ENCODE measurements around the gene WDR54. TPM values are rescaled to one million over a fixed set of nuclear protein-coding genes. Genes with fewer than 3 reads are reported as not detected.
"Not testable (repeated sequence)": the region's sequence is repeated elsewhere in the genome, so short reads cannot be mapped to it uniquely, and the experiment has no call there.

Gene WDR54
- polyA plus RNA-seq, 1 donor (not counting 4 experiments of a cell fraction or from before 2014, with no cell fraction given), result 35.2 TPM

DNA sequence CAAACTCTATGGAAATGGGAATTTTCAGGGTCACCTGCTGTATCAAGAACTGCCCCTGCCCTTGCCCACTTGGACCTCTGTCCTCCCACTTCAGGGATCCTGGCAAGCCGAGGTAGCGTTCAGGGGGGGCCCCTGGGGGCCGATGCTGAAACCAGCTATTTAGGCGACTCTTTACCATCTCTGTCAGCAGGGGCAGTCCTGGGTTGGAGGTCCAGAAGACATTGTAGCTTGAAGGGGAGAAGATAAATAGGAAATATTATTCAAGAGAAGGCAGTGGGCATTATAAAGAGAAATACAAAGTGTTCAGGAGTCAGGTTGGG, 41.2 kb downstream of the WDR54 start:
- Histone ChIP-seq H3K4me3 (ENCODE audit: control insufficient read depth in 2 of 3, extremely low read depth in 1 of 3, insufficient read depth in 2 of 3, low read depth in 1 of 3, low read length in 3 of 3) (no peak overlapping the region), H3K4me1 (ENCODE audit: control insufficient read depth, extremely low read depth, insufficient read depth, low read length) (no peaks in the 10 kb centered on the region), H3K9ac (ENCODE audit: control insufficient read depth, extremely low read depth, insufficient read depth, low read length) (no peak overlapping the region), H3K36me3 (ENCODE audit: control insufficient read depth in 2 of 2, extremely low read depth in 1 of 2, insufficient read depth in 2 of 2, low read length in 2 of 2) (peaks cover 12 to 25% of the 10 kb centered on the region in 2 experiments), H3K4me2 (ENCODE audit: control insufficient read depth, extremely low read depth, insufficient read depth, low read depth, low read length) (no peak overlapping the region), H3K27ac (ENCODE audit: control insufficient read depth, insufficient read depth, low read length) (no peak overlapping the region), H2AFZ (ENCODE audit: control insufficient read depth, low read length) (no peak overlapping the region), H4K20me1 (ENCODE audit: control insufficient read depth, extremely low read depth, insufficient read depth, low read length) (no peaks in the 10 kb centered on the region), H3K9me3 (ENCODE audit: control insufficient read depth, low read depth, low read length) (no peaks in the 10 kb centered on the region), H3K9me1 (ENCODE audit: control insufficient read depth, extremely low read depth, insufficient read depth, low read length) (no peaks in the 10 kb centered on the region), H3K79me2 (ENCODE audit: control insufficient read depth, insufficient read depth, low read length) (peaks cover 26% of the 10 kb centered on the region), H3K27me3 (ENCODE audit: control insufficient read depth, extremely low read depth, insufficient read depth, low read length) (no peaks in the 10 kb centered on the region)
- TF ChIP-seq EZH2 (IDR thresholded peaks at IDR 0.05; ENCODE audit: low read length), result no peak
- TF ChIP-seq, protein P1, sequence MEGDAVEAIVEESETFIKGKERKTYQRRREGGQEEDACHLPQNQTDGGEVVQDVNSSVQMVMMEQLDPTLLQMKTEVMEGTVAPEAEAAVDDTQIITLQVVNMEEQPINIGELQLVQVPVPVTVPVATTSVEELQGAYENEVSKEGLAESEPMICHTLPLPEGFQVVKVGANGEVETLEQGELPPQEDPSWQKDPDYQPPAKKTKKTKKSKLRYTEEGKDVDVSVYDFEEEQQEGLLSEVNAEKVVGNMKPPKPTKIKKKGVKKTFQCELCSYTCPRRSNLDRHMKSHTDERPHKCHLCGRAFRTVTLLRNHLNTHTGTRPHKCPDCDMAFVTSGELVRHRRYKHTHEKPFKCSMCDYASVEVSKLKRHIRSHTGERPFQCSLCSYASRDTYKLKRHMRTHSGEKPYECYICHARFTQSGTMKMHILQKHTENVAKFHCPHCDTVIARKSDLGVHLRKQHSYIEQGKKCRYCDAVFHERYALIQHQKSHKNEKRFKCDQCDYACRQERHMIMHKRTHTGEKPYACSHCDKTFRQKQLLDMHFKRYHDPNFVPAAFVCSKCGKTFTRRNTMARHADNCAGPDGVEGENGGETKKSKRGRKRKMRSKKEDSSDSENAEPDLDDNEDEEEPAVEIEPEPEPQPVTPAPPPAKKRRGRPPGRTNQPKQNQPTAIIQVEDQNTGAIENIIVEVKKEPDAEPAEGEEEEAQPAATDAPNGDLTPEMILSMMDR (optimal IDR thresholded peaks at IDR 0.05 in 1 of 3, IDR thresholded peaks at IDR 0.05 in 1 of 3, conservative IDR thresholded peaks at IDR 0.05 in 1 of 3; ENCODE audit: extremely low read depth in 1 of 3, insufficient read depth in 2 of 3, low read length in 3 of 3), result no peak
- dilution Hi-C loops (cut with MboI; ENCODE audit: extremely low pct_ligation_motif_present, low sequenced_read_pairs), result no loop called here
- DNase-seq (ENCODE audit: low read depth, low spot score), result no peak
- no peak for FAIRE-seq

DNA sequence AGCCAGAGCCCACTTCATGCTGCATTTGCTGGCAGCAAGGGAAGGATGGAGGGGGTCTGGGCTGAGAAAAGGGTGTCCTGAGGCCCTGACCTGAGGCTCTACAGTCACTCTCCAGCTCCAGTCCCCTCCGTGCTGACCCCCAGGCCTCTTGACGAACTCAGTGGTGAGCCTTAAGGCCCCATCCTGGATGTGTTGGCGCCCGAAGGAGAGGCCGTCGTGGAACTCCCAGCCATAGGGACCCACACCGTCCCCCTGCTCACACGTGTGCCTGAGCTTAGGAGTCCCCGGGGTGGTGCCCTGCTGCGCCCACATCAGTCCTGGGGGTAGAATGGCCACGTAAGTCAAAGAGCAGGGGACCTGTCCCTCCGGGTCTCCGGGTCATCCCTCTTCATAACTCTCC, 42.9 kb downstream of the WDR54 start:
- Histone ChIP-seq H3K27me3 (ENCODE audit: control insufficient read depth, extremely low read depth, insufficient read depth, low read length) (no peaks in the 10 kb centered on the region), H3K79me2 (ENCODE audit: control insufficient read depth, insufficient read depth, low read length) (peaks cover 24% of the 10 kb centered on the region), H3K9ac (ENCODE audit: control insufficient read depth, extremely low read depth, insufficient read depth, low read length) (peak overlapping the region; percentile 89), H3K9me3 (ENCODE audit: control insufficient read depth, low read depth, low read length) (no peaks in the 10 kb centered on the region), H3K4me3 (ENCODE audit: control insufficient read depth in 2 of 3, extremely low read depth in 1 of 3, insufficient read depth in 2 of 3, low read depth in 1 of 3, low read length in 3 of 3) (peak overlapping the region; percentile 89 to 96 (median 91)), H4K20me1 (ENCODE audit: control insufficient read depth, extremely low read depth, insufficient read depth, low read length) (no peaks in the 10 kb centered on the region), H3K4me2 (ENCODE audit: control insufficient read depth, extremely low read depth, insufficient read depth, low read depth, low read length) (peak overlapping the region; percentile 95), H3K4me1 (ENCODE audit: control insufficient read depth, extremely low read depth, insufficient read depth, low read length) (no peaks in the 10 kb centered on the region), H2AFZ (ENCODE audit: control insufficient read depth, low read length) (peak overlapping the region; percentile 12), H3K36me3 (ENCODE audit: control insufficient read depth in 2 of 2, extremely low read depth in 1 of 2, insufficient read depth in 2 of 2, low read length in 2 of 2) (peaks cover 12 to 25% of the 10 kb centered on the region in 2 experiments), H3K9me1 (ENCODE audit: control insufficient read depth, extremely low read depth, insufficient read depth, low read length) (no peaks in the 10 kb centered on the region), H3K27ac (ENCODE audit: control insufficient read depth, insufficient read depth, low read length) (peak overlapping the region; percentile 87)
- DNase-seq (ENCODE audit: low read depth, low spot score), result no peak
- FAIRE-seq, result no peak
- TF ChIP-seq EZH2 (IDR thresholded peaks at IDR 0.05; ENCODE audit: low read length), result no peak
- TF ChIP-seq, protein P1 (optimal IDR thresholded peaks at IDR 0.05 in 1 of 3, IDR thresholded peaks at IDR 0.05 in 1 of 3, conservative IDR thresholded peaks at IDR 0.05 in 1 of 3; ENCODE audit: extremely low read depth in 1 of 3, insufficient read depth in 2 of 3, low read length in 3 of 3), result no peak
- dilution Hi-C loops (cut with MboI; ENCODE audit: extremely low pct_ligation_motif_present, low sequenced_read_pairs), result no loop called here

DNA sequence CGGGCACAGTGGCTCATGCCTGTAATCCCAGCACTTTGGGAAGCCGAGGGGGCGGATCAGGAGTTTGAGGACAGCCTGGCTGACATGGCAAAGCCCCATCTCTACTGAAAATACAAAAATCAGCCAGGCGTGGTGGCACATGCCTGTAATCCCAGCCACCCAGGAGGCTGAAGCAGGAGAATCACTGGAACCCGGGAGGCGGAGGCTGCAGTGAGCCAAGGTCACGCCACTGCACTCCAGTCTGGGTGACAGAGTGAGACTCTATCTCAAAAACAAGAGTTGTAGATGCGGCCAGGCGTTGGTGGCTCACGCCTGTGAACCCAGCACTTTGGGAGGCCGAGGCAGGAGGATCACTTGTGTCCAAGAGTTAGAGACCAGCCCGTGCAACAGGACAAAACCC, 49.2 kb downstream of the WDR54 start:
- FAIRE-seq; H3K9me3 ChIP-seq (ENCODE audit: control insufficient read depth, low read depth, low read length); H3K9ac ChIP-seq (ENCODE audit: control insufficient read depth, extremely low read depth, insufficient read depth, low read length); H2AFZ ChIP-seq (ENCODE audit: control insufficient read depth, low read length); H3K4me3 ChIP-seq (ENCODE audit: control insufficient read depth in 2 of 3, extremely low read depth in 1 of 3, insufficient read depth in 2 of 3, low read depth in 1 of 3, low read length in 3 of 3); H4K20me1 ChIP-seq (ENCODE audit: control insufficient read depth, extremely low read depth, insufficient read depth, low read length); dilution Hi-C loops (cut with MboI; ENCODE audit: extremely low pct_ligation_motif_present, low sequenced_read_pairs); H3K4me1 ChIP-seq (ENCODE audit: control insufficient read depth, extremely low read depth, insufficient read depth, low read length); H3K79me2 ChIP-seq (ENCODE audit: control insufficient read depth, insufficient read depth, low read length); H3K4me2 ChIP-seq (ENCODE audit: control insufficient read depth, extremely low read depth, insufficient read depth, low read depth, low read length); H3K9me1 ChIP-seq (ENCODE audit: control insufficient read depth, extremely low read depth, insufficient read depth, low read length); DNase-seq (ENCODE audit: low read depth, low spot score); H3K27ac ChIP-seq (ENCODE audit: control insufficient read depth, insufficient read depth, low read length); H3K27me3 ChIP-seq (ENCODE audit: control insufficient read depth, extremely low read depth, insufficient read depth, low read length): not testable (repeated sequence)
- peaks cover 11 to 12% of the 10 kb centered on the region in 2 experiments for H3K36me3 ChIP-seq (ENCODE audit: control insufficient read depth in 2 of 2, extremely low read depth in 1 of 2, insufficient read depth in 2 of 2, low read length in 2 of 2)
